GM18907 (cell line): ENCODE measurements around the gene ME2.
"Not testable (repeated sequence)": the region's sequence is repeated elsewhere in the genome, so short reads cannot be mapped to it uniquely, and the experiment has no call there.

ENCODE experiments used
- ATAC-seq: cut with Tn5 transposase; IDR thresholded peaks from one replicate; pipeline ENCODE4 v1.9.1; 2021; ENCODE audit warnings: mild to moderate bottlenecking, moderate library complexity; ENCODE audit not compliant: unreplicated experiment

ME2 gene

GRCh38 chr18:50911006-50911405 is 32.1 kb downstream of the ME2 start:
- ATAC-seq: no peak

- no peak for ATAC-seq
Measured at GRCh38 chr18:50917021-50917420, 38.1 kb downstream of the ME2 start.

- no peak for ATAC-seq
Measured at GRCh38 chr18:50918153-50918552, 39.2 kb downstream of the ME2 start.

- ATAC-seq: no peak
Measured at GRCh38 chr18:50924372-50924771, 45.5 kb downstream of the ME2 start.

- ATAC-seq: no peak
Measured at GRCh38 chr18:50926521-50926920, 47.6 kb downstream of the ME2 start.

- ATAC-seq: no peak
Measured at GRCh38 chr18:50928551-50928950, 49.6 kb downstream of the ME2 start.

- no peak for ATAC-seq
Measured at GRCh38 chr18:50933684-50934083, 54.8 kb downstream of the ME2 start.

GRCh38 chr18:50934545-50935211 is 55.8 kb downstream of the ME2 start:
- ATAC-seq: no peak

- no peak for ATAC-seq
Measured at GRCh38 chr18:50935493-50936191, 56.7 kb downstream of the ME2 start.

- ATAC-seq: no peak
Measured at GRCh38 chr18:50937183-50937582, 58.3 kb downstream of the ME2 start.

GRCh38 chr18:50938912-50939311 is 60.0 kb downstream of the ME2 start:
- no peak for ATAC-seq

GRCh38 chr18:50944245-50944932 is 65.5 kb downstream of the ME2 start:
- no peak for ATAC-seq

GRCh38 chr18:50945918-50946317 is 67.0 kb downstream of the ME2 start:
- not testable (repeated sequence) for ATAC-seq

- no peak for ATAC-seq
Measured at GRCh38 chr18:50947899-50948298, 69.0 kb downstream of the ME2 start.

GRCh38 chr18:50949185-50949584 is 70.3 kb downstream of the ME2 start:
- no peak for ATAC-seq

GRCh38 chr18:50950626-50951025 is 71.7 kb downstream of the ME2 start:
- no peak for ATAC-seq

- no peak for ATAC-seq
Measured at GRCh38 chr18:50953822-50954221, 74.9 kb downstream of the ME2 start.

- ATAC-seq: no peak
Measured at GRCh38 chr18:50955253-50955652, 76.3 kb downstream of the ME2 start.

- ATAC-seq: no peak
Measured at GRCh38 chr18:50956116-50956515, 77.2 kb downstream of the ME2 start.

GRCh38 chr18:50961974-50962373 is 83.1 kb downstream of the ME2 start:
- no peak for ATAC-seq

GRCh38 chr18:50967714-50968661 is 89.1 kb downstream of the ME2 start, which contains the start of gene ELAC1:
TSS of gene ELAC1 (plus strand) at chr18:50968040. CDS start at chr18:50974405, 6,365 bp downstream.
- ATAC-seq: peak; percentile 96
